K562 (cell line): ENCODE data around the gene FEN1. TPM values are rescaled to one million over a fixed set of nuclear protein-coding genes. Genes with fewer than 3 reads are reported as not detected.

Experiments
- BCOR ChIP-seq: fragments of 450-650 bp; IDR thresholded peaks from 2 replicates; pipeline ENCODE4 v1.6.1; 2016
- EGR1 ChIP-seq: fragments of 450-650 bp; conservative IDR thresholded peaks from 2 replicates; pipeline ENCODE4 v1.6.1; 2017; ENCODE audit warnings: mild to moderate bottlenecking
- KLF16 ChIP-seq: IDR thresholded peaks from 2 replicates; pipeline ENCODE4 v1.6.1; 2016; ENCODE audit warnings: antibody characterized with exemption
- MAZ ChIP-seq, 2 experiments: fragments of 450-650 bp in 1 of 2; sonication (generic) in 1 of 2; formaldehyde crosslinking; IDR thresholded peaks in 1 of 2; conservative IDR thresholded peaks in 1 of 2; 2 replicates each; pipeline versions ENCODE4 v1.4.0 to v1.5.0; 2020; ENCODE audit warnings: mild to moderate bottlenecking in 1 of 2, missing genetic modification reagents in 1 of 2
- MEF2D ChIP-seq: conservative IDR thresholded peaks from 2 replicates; pipeline ENCODE4 v1.6.1; 2016; ENCODE audit warnings: low read depth, missing genetic modification characterization, missing compliant biosample characterization
- SMARCB1 ChIP-seq: IDR thresholded peaks from 2 replicates; pipeline ENCODE4 v1.6.1; 2011; ENCODE audit warnings: improper control_type of control experiment, low read depth; ENCODE audit not compliant: insufficient read length
- VEZF1 ChIP-seq: fragments of 200-800 bp; sonication (Bioruptor generic); IDR thresholded peaks from 2 replicates; pipeline ENCODE4 v1.6.1; 2017; ENCODE audit warnings: missing genetic modification characterization, missing compliant biosample characterization
- ZBTB7A ChIP-seq: IDR thresholded peaks from 2 replicates; pipeline ENCODE4 v1.6.1; 2011; ENCODE audit warnings: low read depth, mild to moderate bottlenecking, low read length, moderate library complexity, borderline replicate concordance; ENCODE audit not compliant: control insufficient read depth
- polyA plus RNA-seq, 8 experiments: library from polyadenylated mRNA; depleted of rRNA in 4 of 8; stranded (reverse) in 5 of 8; unstranded in 3 of 8; fragments of >200 nt; fragmentation: Nextera tagmentation in 2 of 8; fragmentation: Illumina TruSeq in 1 of 8; extraction: Ambion mirVana in 2 of 8; extraction: Trizol in 1 of 8; gene quantifications; 2 replicates each; pipeline versions ENCODE4 v1.2.1 to v1.2.3, GENCODE V29; 2011 to 2014; ENCODE audit warnings: inconsistent platforms in 1 of 8, missing spikeins in 1 of 8
- total RNA-seq, 7 experiments: library from RNA; depleted of rRNA in 6 of 7; stranded (reverse); fragments of >200 nt in 6 of 7; fragmentation: Illumina TruSeq in 2 of 7; extraction: Trizol in 2 of 7; gene quantifications; 2 replicates each; pipeline versions ENCODE4 v1.2.1 to v1.2.3, GENCODE V29; 2011 to 2021; ENCODE audit warnings: low replicate concordance in 1 of 7

Gene FEN1
- total and polyA plus RNA-seq, 9 of the 15 experiments (the other 6 are each of a cell fraction or from before 2014, with no cell fraction given): 58.1 to 156 (median 137) TPM

DNA sequence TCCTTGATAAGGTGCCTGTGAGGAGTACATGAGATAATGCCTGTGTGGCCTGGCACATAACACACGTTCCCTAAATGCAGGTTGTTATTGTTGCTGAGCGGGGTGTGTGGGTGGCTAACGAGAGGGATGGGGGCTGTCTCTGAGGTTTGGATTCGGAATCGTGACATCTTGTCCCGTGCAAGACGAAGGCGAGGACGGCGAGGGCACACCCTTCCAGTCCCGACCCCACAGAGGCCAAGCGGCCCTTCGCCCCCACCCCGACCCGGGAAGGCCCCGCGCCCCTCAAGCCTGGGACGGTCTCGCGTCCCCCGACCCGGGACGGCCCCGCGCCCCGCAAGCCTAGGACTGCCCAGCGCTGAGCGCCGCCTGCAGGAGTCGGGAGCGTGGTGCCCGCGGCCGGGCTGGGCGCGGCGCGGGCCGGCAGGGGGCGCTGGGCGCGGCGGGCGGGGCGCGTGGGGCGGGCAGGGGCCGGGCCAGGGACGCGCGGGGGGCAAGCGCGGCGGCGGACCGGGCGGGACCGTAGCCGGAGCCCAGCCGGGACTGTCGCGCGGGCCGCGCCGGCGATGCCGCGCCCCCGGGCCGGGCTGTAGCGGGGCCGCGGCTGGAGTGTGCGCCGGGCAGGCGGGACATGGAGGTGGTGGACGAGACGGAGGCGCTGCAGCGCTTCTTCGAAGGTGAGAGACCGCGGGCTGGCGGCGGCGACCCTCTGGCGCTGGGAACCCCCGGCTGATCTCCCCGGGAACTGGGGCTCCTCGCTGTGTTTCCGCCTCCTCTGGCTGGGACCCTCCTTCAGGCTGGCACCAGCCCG is 40.4 kb upstream of the FEN1 start, which contains the start of gene MYRF (continued):
- TF ChIP-seq VEZF1 (CRISPR knock-in tag): peak; percentile 98
- TF ChIP-seq EGR1: peak; percentile 46; the same call in 1 of the 2 replicates
- peak; percentile 92 for TF ChIP-seq BCOR
- TF ChIP-seq MEF2D (tag): no peak
- peak; percentile 86 for TF ChIP-seq ZBTB7A
- TF ChIP-seq SMARCB1: peak; percentile 31
- TF ChIP-seq MAZ (CRISPR knock-in tag; conservative IDR thresholded peaks at IDR 0.05 in 1 of 2, IDR thresholded peaks at IDR 0.05 in 1 of 2): peak; percentile 50 to 65; a peak in 2 of 4 replicates
- TF ChIP-seq KLF16: no peak
